Measurements from ENCODE around the gene ICOS. TPM values are rescaled to one million over a fixed set of nuclear protein-coding genes. Genes with fewer than 3 reads are reported as not detected.

The ICOS gene
- total and polyA plus RNA-seq, 10 of the 15 experiments (the other 5 are each of a cell fraction or from before 2014, with no cell fraction given): 0.47 to 36.0 (median 0.87) TPM

GRCh38 chr2:203914546-203915182 lies 21.9 kb upstream of the ICOS start (continued):
- no peak for TF ChIP-seq ZBTB4 (CRISPR knock-in tag; IDR thresholded peaks at IDR 0.05)
- peak; percentile 90 for TF ChIP-seq MEF2A (IDR thresholded peaks at IDR 0.05; ENCODE audit: insufficient read depth, low read depth, low read length)
- TF ChIP-seq WRNIP1 (IDR thresholded peaks at IDR 0.05; ENCODE audit: borderline replicate concordance, low read depth, low read length): no peak
- TF ChIP-seq E2F4 (IDR thresholded peaks at IDR 0.05; ENCODE audit: low read depth, low read length): no peak
- no peak for TF ChIP-seq YBX1 (IDR thresholded peaks at IDR 0.05)
- TF ChIP-seq POU2F2 (IDR thresholded peaks at IDR 0.05; ENCODE audit: borderline replicate concordance, low read depth, low read length): no peak
- TF ChIP-seq HDAC2 (IDR thresholded peaks at IDR 0.05): no peak
- no peak for TF ChIP-seq HDAC6 (IDR thresholded peaks at IDR 0.05; ENCODE audit: unreplicated experiment)
- TF ChIP-seq CTCF (IDR thresholded peaks at IDR 0.05 in 2 of 3, conservative IDR thresholded peaks at IDR 0.05 in 1 of 3; ENCODE audit: control insufficient read depth in 2 of 3, extremely low read depth in 1 of 3, insufficient read depth in 1 of 3, low read depth in 3 of 3, low read length in 3 of 3): no peak
- no peak for TF ChIP-seq IRF4 (IDR thresholded peaks at IDR 0.05; ENCODE audit: low read depth, low read length)
- peak; percentile 24 for TF ChIP-seq PBX3 (IDR thresholded peaks at IDR 0.05; ENCODE audit: insufficient replicate concordance, low read depth, low read length)
- no peak for TF ChIP-seq BRCA1 (IDR thresholded peaks at IDR 0.05; ENCODE audit: low read depth, low read length)
- TF ChIP-seq SRF (IDR thresholded peaks at IDR 0.05; ENCODE audit: low read depth in 2 of 2, low read length in 2 of 2): no peak
- no peak for TF ChIP-seq IRF5 (IDR thresholded peaks at IDR 0.05; ENCODE audit: borderline replicate concordance)
- no peak for TF ChIP-seq KLF5 (IDR thresholded peaks at IDR 0.05; ENCODE audit: partially characterized antibody)
- TF ChIP-seq ZBTB33 (IDR thresholded peaks at IDR 0.05): no peak
- no peak for TF ChIP-seq MTA3 (IDR thresholded peaks at IDR 0.05; ENCODE audit: borderline replicate concordance, low read length)
- TF ChIP-seq ZSCAN29 (IDR thresholded peaks at IDR 0.05): no peak
- peak; percentile 34; the same call in 1 of the 2 replicates for TF ChIP-seq IKZF1 (conservative IDR thresholded peaks at IDR 0.05)
- TF ChIP-seq SREBF1 (IDR thresholded peaks at IDR 0.05; ENCODE audit: low read length): no peak

All from GM12878 (cell line).